H54 (cell line): Measurements from ENCODE around the gene ZNF227.
"Not testable (repeated sequence)": the region's sequence is repeated elsewhere in the genome, so short reads cannot be mapped to it uniquely, and the experiment has no call there.

Experiments used
- DNase-seq: peaks from one replicate; pipeline ENCODE4 v3.0.0; 2011; ENCODE audit warnings: low spot score, mixed read lengths; ENCODE audit not compliant: insufficient read length
- FAIRE-seq: peaks from 3 replicates; lab custom pipeline; 2011; peaks lifted over from hg19 to GRCh38; lab: Jason Lieb, UNC
- POLR2A ChIP-seq: IDR thresholded peaks from 2 replicates; pipeline ENCODE4 v1.6.1; 2011; ENCODE audit warnings: low read depth, mild to moderate bottlenecking, low read length

ZNF227 gene

DNA sequence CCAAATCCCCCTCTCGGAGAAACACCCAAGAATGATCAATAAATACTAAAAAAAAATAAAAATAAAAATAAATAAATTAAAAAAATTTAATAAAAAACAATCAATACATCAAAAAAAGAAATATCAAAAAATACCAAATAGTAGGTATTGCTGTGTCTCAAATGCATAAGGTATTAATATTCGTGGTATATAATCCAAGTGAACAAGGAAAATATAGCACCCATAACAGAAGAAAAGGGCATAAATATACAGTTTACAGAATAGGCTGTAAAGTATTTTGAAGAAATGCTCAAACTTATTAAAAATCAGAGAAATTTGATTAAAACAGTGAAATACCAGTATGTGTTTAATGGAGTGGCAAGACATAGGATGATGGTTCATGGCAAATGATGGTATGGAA lies 7.6 kb upstream of the ZNF227 start:
- DNase-seq (no peak), FAIRE-seq (no peak)
- no peak for TF ChIP-seq POLR2A

DNA sequence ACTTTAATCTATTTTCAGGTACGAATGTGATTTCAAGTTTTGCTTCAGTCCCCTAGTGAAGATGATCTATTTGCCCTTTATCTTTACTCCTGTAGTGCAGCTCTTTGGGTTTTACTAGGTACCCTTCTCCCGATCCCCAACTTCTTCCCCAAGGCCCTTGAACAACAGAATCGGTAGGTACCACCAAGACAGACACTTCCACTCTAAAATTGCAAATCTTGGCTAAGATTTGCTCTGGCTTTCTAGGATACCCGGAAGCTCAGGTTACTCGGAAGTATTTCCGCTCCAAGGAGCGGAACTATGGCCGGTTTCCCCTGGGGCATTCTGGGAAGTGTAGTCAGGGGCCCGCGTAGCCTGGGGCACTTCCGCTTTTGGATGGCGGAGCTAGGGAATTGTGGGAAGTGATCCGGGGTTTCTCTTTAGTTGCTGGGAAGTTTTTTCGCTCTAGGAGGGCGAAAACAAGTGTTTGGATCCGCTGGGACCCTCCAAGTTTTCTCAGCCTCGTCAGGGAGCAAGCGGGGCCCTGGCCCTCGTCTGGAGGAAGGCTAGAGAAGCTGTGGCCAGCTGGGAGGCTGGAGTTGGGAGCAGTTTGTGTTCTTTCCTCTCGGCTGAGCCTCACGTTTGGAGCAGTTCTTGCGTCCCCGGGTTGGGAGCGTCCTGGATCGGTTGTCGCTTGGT lies 5.1 kb upstream of the ZNF227 start:
- DNase-seq: peak; percentile 77
- peak; percentile 100 for FAIRE-seq
- peak; percentile 31; the same call in 1 of the 2 replicates for TF ChIP-seq POLR2A

- no peak for TF ChIP-seq POLR2A
- FAIRE-seq: peak; percentile 90
- DNase-seq: peak; percentile 27
Measured at GRCh38 chr19:44212866-44213346, 574 bp downstream of the ZNF227 start.

DNA sequence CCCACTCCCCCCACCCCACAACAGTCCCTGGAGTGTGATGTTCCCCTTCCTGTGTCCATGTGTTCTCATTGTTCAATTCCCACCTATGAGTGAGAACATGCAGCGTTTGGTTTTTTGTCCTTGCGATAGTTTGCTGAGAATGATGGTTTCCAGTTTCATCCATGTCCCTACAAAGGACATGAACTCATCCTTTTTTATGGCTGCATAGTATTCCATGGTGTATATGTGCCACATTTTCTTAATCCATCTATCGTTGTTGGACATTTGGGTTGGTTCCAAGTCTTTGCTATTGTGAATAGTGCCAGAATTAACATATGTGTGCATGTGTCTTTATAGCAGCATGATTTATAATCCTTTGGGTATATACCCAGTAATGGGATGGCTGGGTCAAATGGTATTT lies 7.6 kb downstream of the ZNF227 start:
- DNase-seq, FAIRE-seq: not testable (repeated sequence)

DNA sequence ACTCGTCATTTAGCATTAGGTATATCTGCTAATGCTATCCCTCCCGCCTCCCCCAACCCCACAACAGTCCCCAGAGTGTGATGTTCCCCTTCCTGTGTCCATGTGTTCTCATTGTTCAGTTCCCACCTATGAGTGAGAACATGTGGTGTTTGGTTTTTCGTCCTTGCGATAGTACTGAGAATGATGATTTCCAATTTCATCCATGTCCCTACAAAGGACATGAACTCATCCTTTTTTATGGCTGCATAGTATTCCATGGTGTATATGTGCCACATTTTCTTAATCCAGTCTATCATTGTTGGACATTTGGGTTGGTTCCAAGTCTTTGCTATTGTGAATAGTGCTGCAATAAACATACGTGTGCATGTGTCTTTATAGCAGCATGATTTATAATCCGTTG lies 8.4 kb downstream of the ZNF227 start:
- DNase-seq, FAIRE-seq: not testable (repeated sequence)

DNA sequence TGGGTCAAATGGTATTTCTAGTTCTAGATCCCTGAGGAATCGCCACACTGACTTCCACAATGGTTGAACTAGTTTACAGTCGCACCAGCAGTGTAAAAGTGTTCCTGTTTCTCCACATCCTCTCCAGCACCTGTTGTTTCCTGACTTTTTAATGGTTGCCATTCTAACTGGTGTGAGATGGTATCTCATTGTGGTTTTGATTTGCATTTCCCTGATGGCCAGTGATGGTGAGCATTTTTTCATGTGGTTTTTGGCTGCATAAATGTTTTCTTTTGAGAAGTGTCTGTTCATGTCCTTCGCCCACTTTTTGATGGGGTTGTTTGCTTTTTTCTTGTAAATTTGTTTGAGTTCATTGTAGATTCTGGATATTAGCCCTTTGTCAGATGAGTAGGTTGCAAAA lies 9.0 kb downstream of the ZNF227 start:
- DNase-seq, FAIRE-seq: not testable (repeated sequence)

- DNase-seq (no peak), FAIRE-seq (no peak)
- TF ChIP-seq POLR2A: no peak
Measured at GRCh38 chr19:44228318-44228717, 16.0 kb downstream of the ZNF227 start.

DNA sequence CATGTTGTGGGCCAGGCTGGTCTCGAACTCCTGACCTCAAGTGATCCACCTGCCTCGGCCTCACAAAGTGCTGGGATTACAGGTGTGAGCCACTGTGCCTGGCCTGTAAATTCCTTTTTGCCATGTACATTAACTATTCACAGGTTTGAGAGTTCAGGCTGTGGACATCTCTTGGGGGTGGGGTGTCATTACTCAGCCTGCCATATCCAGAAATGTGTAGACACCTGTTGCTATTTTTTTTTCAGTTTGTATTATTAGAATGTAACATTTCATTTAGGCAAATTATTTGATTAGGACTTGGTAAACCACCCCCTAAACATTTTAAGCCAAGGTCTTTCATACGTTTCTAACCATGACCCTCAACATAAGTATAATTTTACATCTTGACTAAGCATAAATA lies 20.5 kb downstream of the ZNF227 start:
- FAIRE-seq: no peak
- DNase-seq: no peak
- TF ChIP-seq POLR2A: no peak

DNA sequence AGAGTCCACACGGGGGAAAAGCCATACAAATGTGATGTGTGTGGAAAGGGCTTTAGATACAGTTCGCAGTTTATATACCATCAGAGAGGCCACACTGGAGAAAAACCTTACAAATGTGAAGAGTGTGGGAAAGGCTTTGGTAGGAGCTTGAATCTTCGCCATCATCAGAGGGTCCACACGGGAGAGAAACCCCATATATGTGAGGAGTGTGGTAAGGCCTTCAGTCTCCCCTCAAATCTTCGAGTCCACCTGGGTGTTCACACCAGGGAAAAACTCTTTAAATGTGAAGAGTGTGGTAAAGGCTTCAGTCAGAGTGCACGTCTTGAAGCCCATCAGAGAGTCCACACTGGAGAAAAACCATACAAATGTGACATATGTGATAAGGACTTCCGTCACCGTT lies 24.1 kb downstream of the ZNF227 start:
- TF ChIP-seq POLR2A: no peak
- DNase-seq (no peak), FAIRE-seq (no peak)

GRCh38 chr19:44252332-44252731 lies 40.0 kb downstream of the ZNF227 start:
- not testable (repeated sequence) for DNase-seq, FAIRE-seq

DNA sequence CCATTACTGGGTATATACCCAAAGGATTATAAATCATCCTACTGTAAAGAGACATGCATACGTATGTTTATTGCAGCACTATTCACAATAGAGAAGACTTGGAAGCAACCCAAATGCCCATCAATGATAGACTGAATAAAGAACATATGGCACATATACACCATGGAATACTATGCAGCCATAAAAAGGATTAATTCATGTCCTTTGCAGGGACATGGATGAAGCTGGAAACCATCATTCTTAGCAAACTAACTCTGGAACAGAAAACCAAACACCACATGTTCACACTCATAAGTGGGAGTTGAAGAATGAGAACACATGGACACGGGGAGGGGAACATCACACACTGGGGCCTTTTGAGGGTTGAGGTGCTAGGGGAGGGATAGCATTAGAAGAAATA lies 41.1 kb downstream of the ZNF227 start:
- not testable (repeated sequence) for DNase-seq, FAIRE-seq

GRCh38 chr19:44254496-44254895 lies 42.2 kb downstream of the ZNF227 start:
- FAIRE-seq (no peak), DNase-seq (no peak)
- no peak for TF ChIP-seq POLR2A

- DNase-seq: no peak
- FAIRE-seq: peak; percentile 20
- TF ChIP-seq POLR2A: no peak
Measured at GRCh38 chr19:44255705-44256411, 43.5 kb downstream of the ZNF227 start.

- no peak for TF ChIP-seq POLR2A
- no peak for FAIRE-seq
- DNase-seq: no peak
Measured at GRCh38 chr19:44258136-44258535, 45.8 kb downstream of the ZNF227 start.

- no peak for DNase-seq
- no peak for TF ChIP-seq POLR2A
- FAIRE-seq: peak; percentile 11
Measured at GRCh38 chr19:44258835-44259413, 46.6 kb downstream of the ZNF227 start.
